A549 (cell line): ENCODE measurements around the gene C9orf57. TPM values are rescaled to one million over a fixed set of nuclear protein-coding genes. Genes with fewer than 3 reads are reported as not detected.
A peak's percentile ranks its signal among the peaks of the same experiment; 100 is the strongest.

Experiments used
- ATAC-seq, 2 experiments: fragments of 200-7000 bp in 1 of 2; fragments of >200 bp in 1 of 2; cut with Nextera tagmentation in 1 of 2; cut with Tn5 transposase in 1 of 2; 3 replicates each; pipeline versions ENCODE4 v1.8.0 to v1.9.1; 2018 to 2020; ENCODE audit warnings: mild to moderate bottlenecking in 1 of 2, moderate library complexity in 1 of 2
- CTCF ChIA-PET: fragments of 300-600 bp; sonication (Branson Sonifier 250); formaldehyde crosslinking; extraction: SDS; loops from one replicate; lab custom pipeline; 2021; ENCODE audit warnings: antibody characterized with exemption, inconsistent platforms; lab: Yijun Ruan, JAX
- POLR2A ChIA-PET: fragments of 350-600 bp; formaldehyde crosslinking; extraction: SDS; loops from one replicate; lab custom pipeline; 2021; ENCODE audit warnings: antibody characterized with exemption, inconsistent platforms; lab: Yijun Ruan, JAX
- DNase-seq, 2 experiments: peaks; one replicate each; pipeline versions ENCODE4 v3.0.0 to v3.0.0-alpha.2; 2011 to 2016; ENCODE audit warnings: low read depth in 1 of 2, low spot score in 1 of 2
- FAIRE-seq: peaks from 2 replicates; lab custom pipeline; 2011; peaks lifted over from hg19 to GRCh38; lab: Jason Lieb, UNC
- H3K27ac ChIP-seq, 2 experiments: fragments of >200 bp; sonication (Bioruptor Twin); formaldehyde crosslinking; 3 replicates each; pipeline ENCODE4 v1.5.1; 2016 to 2017
- H3K4me1 ChIP-seq: fragments of >200 bp; sonication (Bioruptor Twin); formaldehyde crosslinking; 3 replicates; pipeline ENCODE4 v1.6.1; 2016
- H3K4me2 ChIP-seq: fragments of >200 bp; sonication (Bioruptor Twin); formaldehyde crosslinking; 3 replicates; pipeline ENCODE4 v1.6.1; 2016
- H3K4me3 ChIP-seq: fragments of >200 bp; sonication (Bioruptor Twin); formaldehyde crosslinking; 3 replicates; pipeline ENCODE4 v1.5.1; 2016
- H3K9me3 ChIP-seq: fragments of >200 bp; sonication (Bioruptor Twin); formaldehyde crosslinking; 3 replicates; pipeline ENCODE4 v1.6.1; 2016
- BHLHE40 ChIP-seq: IDR thresholded peaks from 2 replicates; pipeline ENCODE4 v1.6.1; 2012; ENCODE audit warnings: low read depth, low read length, inconsistent platforms
- CBX2 ChIP-seq: fragments of 200-600 bp; sonication (generic); IDR thresholded peaks from 2 replicates; pipeline ENCODE4 v1.6.1; 2016; ENCODE audit warnings: low read depth, mild to moderate bottlenecking, borderline replicate concordance
- CHD2 ChIP-seq: fragments of 150-350 bp; IDR thresholded peaks from 2 replicates; pipeline ENCODE4 v1.6.1; 2014; ENCODE audit warnings: low read length; ENCODE audit not compliant: partially characterized antibody
- CHD4 ChIP-seq: fragments of 200-600 bp; sonication (generic); IDR thresholded peaks from 2 replicates; pipeline ENCODE4 v1.6.1; 2016; ENCODE audit warnings: antibody characterized with exemption, mild to moderate bottlenecking, borderline replicate concordance
- E2F6 ChIP-seq: IDR thresholded peaks from 2 replicates; pipeline ENCODE4 v1.6.1; 2012; ENCODE audit warnings: low read depth, borderline replicate concordance
- EHMT2 ChIP-seq: fragments of 200-600 bp; sonication (generic); IDR thresholded peaks from 2 replicates; pipeline ENCODE4 v1.6.1; 2016; ENCODE audit warnings: antibody characterized with exemption, low read depth, mild to moderate bottlenecking, moderate library complexity
- ESRRA ChIP-seq: fragments of 150-350 bp; IDR thresholded peaks from 2 replicates; pipeline ENCODE4 v1.6.1; 2014; ENCODE audit warnings: mild to moderate bottlenecking, low read length, borderline replicate concordance
- FOSB ChIP-seq: fragments of 250-450 bp; sonication (Bioruptor Pico); IDR thresholded peaks from 2 replicates; pipeline ENCODE4 v1.5.0; 2020; ENCODE audit warnings: mild to moderate bottlenecking, moderate library complexity
- HEYL ChIP-seq: fragments of 250-450 bp; sonication (Bioruptor Pico); IDR thresholded peaks from 2 replicates; pipeline ENCODE4 v1.8.0; 2021; ENCODE audit warnings: mild to moderate bottlenecking, moderate library complexity
- HMGXB4 ChIP-seq: fragments of 250-450 bp; sonication (Bioruptor Pico); IDR thresholded peaks from 2 replicates; pipeline ENCODE4 v1.5.0; 2021; ENCODE audit warnings: mild to moderate bottlenecking, moderate library complexity, borderline replicate concordance
- HOXB13 ChIP-seq: fragments of 250-450 bp; sonication (Bioruptor Pico); IDR thresholded peaks from 2 replicates; pipeline ENCODE4 v1.5.0; 2020; ENCODE audit warnings: low read depth, mild to moderate bottlenecking, moderate library complexity
- HOXB5 ChIP-seq: fragments of 250-450 bp; sonication (Bioruptor Pico); IDR thresholded peaks from 2 replicates; pipeline ENCODE4 v1.5.0; 2020; ENCODE audit warnings: mild to moderate bottlenecking, moderate library complexity
- JUN ChIP-seq, 2 experiments: fragments of >200 bp; sonication (Bioruptor Twin); formaldehyde crosslinking; IDR thresholded peaks; 2 replicates in 1 of 2; 3 replicates in 1 of 2; pipeline ENCODE4 v1.6.1; 2016 to 2017
- KDM1A ChIP-seq: fragments of 200-600 bp; sonication (generic); IDR thresholded peaks from 2 replicates; pipeline ENCODE4 v1.6.1; 2016; ENCODE audit warnings: low read depth, mild to moderate bottlenecking
- MAFK ChIP-seq: fragments of 450-650 bp; IDR thresholded peaks from 2 replicates; pipeline ENCODE4 v1.6.1; 2014; ENCODE audit not compliant: partially characterized antibody
- MAZ ChIP-seq: fragments of 150-350 bp; IDR thresholded peaks from 2 replicates; pipeline ENCODE4 v1.6.1; 2014; ENCODE audit warnings: antibody characterized with exemption, low read depth, low read length, borderline replicate concordance
- NPAS2 ChIP-seq: fragments of 250-450 bp; sonication (Bioruptor Pico); IDR thresholded peaks from 2 replicates; pipeline ENCODE4 v1.8.0; 2022; ENCODE audit warnings: mild to moderate bottlenecking, moderate library complexity, borderline replicate concordance
- PHF8 ChIP-seq: fragments of 200-600 bp; sonication (generic); IDR thresholded peaks from 2 replicates; pipeline ENCODE4 v1.6.1; 2016; ENCODE audit warnings: low read depth, mild to moderate bottlenecking, antibody characterized with exemption, moderate library complexity, borderline replicate concordance
- POLR2A ChIP-seq: IDR thresholded peaks from 2 replicates; pipeline ENCODE4 v1.6.1; 2012; ENCODE audit warnings: mild to moderate bottlenecking, low read length
- POLR2AphosphoS2 ChIP-seq: conservative IDR thresholded peaks from 2 replicates; pipeline ENCODE4 v1.6.1; 2012; ENCODE audit warnings: low read length, improper control_type of control experiment, inconsistent platforms
- RARB ChIP-seq: fragments of 250-450 bp; sonication (Bioruptor Pico); IDR thresholded peaks from 2 replicates; pipeline ENCODE4 v1.8.0; 2021; ENCODE audit warnings: mild to moderate bottlenecking, moderate library complexity
- RCOR1 ChIP-seq: fragments of 150-350 bp; IDR thresholded peaks from 2 replicates; pipeline ENCODE4 v1.6.1; 2014; ENCODE audit warnings: antibody characterized with exemption, low read length, low read depth
- TP53 ChIP-seq: fragments of 250-450 bp; sonication (Bioruptor Pico); IDR thresholded peaks from 2 replicates; pipeline ENCODE4 v1.5.0; 2021; ENCODE audit warnings: mild to moderate bottlenecking, moderate library complexity
- ZFP36 ChIP-seq: fragments of 450-650 bp; IDR thresholded peaks from 2 replicates; pipeline ENCODE4 v1.6.1; 2014; ENCODE audit warnings: borderline replicate concordance; ENCODE audit not compliant: partially characterized antibody
- ZSCAN20 ChIP-seq: fragments of 250-450 bp; sonication (Bioruptor Pico); IDR thresholded peaks from 2 replicates; pipeline ENCODE4 v1.8.0; 2022; ENCODE audit warnings: mild to moderate bottlenecking, moderate library complexity
- WGBS: methylation state at CpG from one replicate; pipeline ENCODE4 v1.1.6; 2017; ENCODE audit errors: missing lambda C conversion rate; 5-methylcytosine and 5-hydroxymethylcytosine counted together
- polyA plus RNA-seq, 4 experiments: library from polyadenylated mRNA; depleted of rRNA in 3 of 4; stranded (reverse); fragments of >200 nt; fragmentation: RNase III in 1 of 4; extraction: RNeasy Plus Mini Kit Qiagen cat#74134 plus additional on column Dnase treatment in 1 of 4; gene quantifications; 2 replicates in 3 of 4; 3 replicates in 1 of 4; pipeline ENCODE4 v1.2.3, GENCODE V29; 2011 to 2017
- TF ChIP-seq, protein P1 (sequence below): IDR thresholded peaks from 2 replicates; pipeline ENCODE4 v1.6.1; 2012
- TF ChIP-seq, protein P2 (sequence below): fragments of 200-600 bp; sonication (generic); IDR thresholded peaks from 2 replicates; pipeline ENCODE4 v1.6.1; 2016; ENCODE audit warnings: antibody characterized with exemption, mild to moderate bottlenecking, moderate library complexity

Gene C9orf57
- polyA plus RNA-seq, 2 of the 4 experiments (the other 2 are of a cell fraction), result not detected

GRCh38 chr9:72029986-72030385 lies 30.4 kb downstream of the C9orf57 start:
- H3K4me1 ChIP-seq, result peaks cover 18% of the 10 kb centered on the region; the same call in 2 of the 3 replicates
- H3K4me2 ChIP-seq, result no peak overlapping the region
- ATAC-seq (no peak), DNase-seq (no peak), FAIRE-seq (no peak)
- ChIA-PET POLR2A (no interaction called here), CTCF (interaction anchor here (1.5 to 1.7 kb wide), 2 partner anchors 9 to 242 kb away, joined by 6 to 14 read pairs; no protein-coding TSS in a partner anchor)
- TF ChIP-seq HMGXB4 (CRISPR knock-in tag) (no peak), HOXB13 (CRISPR knock-in tag) (no peak), POLR2A (no peak), KDM1A (no peak), EHMT2 (no peak), MAZ (no peak), CHD4 (no peak), FOSB (no peak), ZSCAN20 (no peak), RCOR1 (no peak), BHLHE40 (no peak), TP53 (CRISPR knock-in tag) (no peak), CBX2 (no peak), MAFK (no peak), RARB (CRISPR knock-in tag) (no peak), HOXB5 (CRISPR knock-in tag) (no peak), CHD2 (no peak), E2F6 (no peak)
- no peaks in the 10 kb centered on the region for H3K9me3 ChIP-seq
- H3K27ac ChIP-seq, result no peak overlapping the region
- WGBS, result 50% methylated on average over 1 of the region's 1 CpG
- H3K4me3 ChIP-seq, result no peak overlapping the region

- DNase-seq (peak in 1 of 2 experiments; percentile 40), ATAC-seq (peak in 1 of 2 experiments; percentile 44; a peak in 2 of 6 replicates)
- no peak overlapping the region for H3K4me3 ChIP-seq
- no peaks in the 10 kb centered on the region for H3K9me3 ChIP-seq
- CTCF ChIA-PET, result interaction anchor here (1.0 to 5.6 kb wide), 14 partner anchors 8 to 741 kb away, joined by 3 to 61 read pairs (median 7); no protein-coding TSS in a partner anchor
- no peak for TF ChIP-seq NPAS2
- no peak for TF ChIP-seq HEYL (CRISPR knock-in tag)
- TF ChIP-seq, protein P1, sequence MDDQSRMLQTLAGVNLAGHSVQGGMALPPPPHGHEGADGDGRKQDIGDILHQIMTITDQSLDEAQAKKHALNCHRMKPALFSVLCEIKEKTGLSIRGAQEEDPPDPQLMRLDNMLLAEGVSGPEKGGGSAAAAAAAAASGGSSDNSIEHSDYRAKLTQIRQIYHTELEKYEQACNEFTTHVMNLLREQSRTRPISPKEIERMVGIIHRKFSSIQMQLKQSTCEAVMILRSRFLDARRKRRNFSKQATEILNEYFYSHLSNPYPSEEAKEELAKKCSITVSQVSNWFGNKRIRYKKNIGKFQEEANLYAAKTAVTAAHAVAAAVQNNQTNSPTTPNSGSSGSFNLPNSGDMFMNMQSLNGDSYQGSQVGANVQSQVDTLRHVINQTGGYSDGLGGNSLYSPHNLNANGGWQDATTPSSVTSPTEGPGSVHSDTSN, result no peak
- no peak for TF ChIP-seq BHLHE40
- TF ChIP-seq PHF8, result no peak
- no peak for TF ChIP-seq ESRRA
- TF ChIP-seq JUN (IDR thresholded peaks at IDR 0.05), result no peak
- TF ChIP-seq POLR2AphosphoS2, result no peak
- no peak for TF ChIP-seq ZFP36
- TF ChIP-seq, protein P2, sequence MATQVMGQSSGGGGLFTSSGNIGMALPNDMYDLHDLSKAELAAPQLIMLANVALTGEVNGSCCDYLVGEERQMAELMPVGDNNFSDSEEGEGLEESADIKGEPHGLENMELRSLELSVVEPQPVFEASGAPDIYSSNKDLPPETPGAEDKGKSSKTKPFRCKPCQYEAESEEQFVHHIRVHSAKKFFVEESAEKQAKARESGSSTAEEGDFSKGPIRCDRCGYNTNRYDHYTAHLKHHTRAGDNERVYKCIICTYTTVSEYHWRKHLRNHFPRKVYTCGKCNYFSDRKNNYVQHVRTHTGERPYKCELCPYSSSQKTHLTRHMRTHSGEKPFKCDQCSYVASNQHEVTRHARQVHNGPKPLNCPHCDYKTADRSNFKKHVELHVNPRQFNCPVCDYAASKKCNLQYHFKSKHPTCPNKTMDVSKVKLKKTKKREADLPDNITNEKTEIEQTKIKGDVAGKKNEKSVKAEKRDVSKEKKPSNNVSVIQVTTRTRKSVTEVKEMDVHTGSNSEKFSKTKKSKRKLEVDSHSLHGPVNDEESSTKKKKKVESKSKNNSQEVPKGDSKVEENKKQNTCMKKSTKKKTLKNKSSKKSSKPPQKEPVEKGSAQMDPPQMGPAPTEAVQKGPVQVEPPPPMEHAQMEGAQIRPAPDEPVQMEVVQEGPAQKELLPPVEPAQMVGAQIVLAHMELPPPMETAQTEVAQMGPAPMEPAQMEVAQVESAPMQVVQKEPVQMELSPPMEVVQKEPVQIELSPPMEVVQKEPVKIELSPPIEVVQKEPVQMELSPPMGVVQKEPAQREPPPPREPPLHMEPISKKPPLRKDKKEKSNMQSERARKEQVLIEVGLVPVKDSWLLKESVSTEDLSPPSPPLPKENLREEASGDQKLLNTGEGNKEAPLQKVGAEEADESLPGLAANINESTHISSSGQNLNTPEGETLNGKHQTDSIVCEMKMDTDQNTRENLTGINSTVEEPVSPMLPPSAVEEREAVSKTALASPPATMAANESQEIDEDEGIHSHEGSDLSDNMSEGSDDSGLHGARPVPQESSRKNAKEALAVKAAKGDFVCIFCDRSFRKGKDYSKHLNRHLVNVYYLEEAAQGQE, result no peak
- TF ChIP-seq, all 56 proteins: peak for 0
- Histone ChIP-seq H3K4me1 (peaks cover 10% of the 10 kb centered on the region; the same call in 2 of the 3 replicates), H3K4me2 (peak overlapping the region; percentile 65), H3K27ac (peak overlapping the region; percentile 8 to 53; a peak in 4 of 6 replicates)
- POLR2A ChIA-PET, result interaction anchor here (2.2 kb wide), 1 partner anchor 115 kb away, joined by 9 read pairs; the partner anchor contains the start of genes ABHD17B and C9orf85
- FAIRE-seq, result no peak
- WGBS, result 7% methylated on average over 3 of the region's 3 CpGs
Measured at GRCh38 chr9:72025906-72026305, 34.5 kb downstream of the C9orf57 start.
